ENCODE results near the gene PAK5. TPM values are rescaled to one million over a fixed set of nuclear protein-coding genes. Genes with fewer than 3 reads are reported as not detected.

Gene PAK5
- total RNA-seq, 1 experiment from 2014 or later: not detected

GRCh38 chr20:9686866-9687265 lies 152.0 kb downstream of the PAK5 start:
- Histone ChIP-seq H3K27ac (ENCODE audit: low read depth, low read length) (no peak overlapping the region), H3K4me1 (ENCODE audit: control insufficient read depth in 1 of 2, insufficient read depth in 2 of 2, low read length in 2 of 2) (no peaks in the 10 kb centered on the region), H2AFZ (ENCODE audit: low read depth, low read length, poor library complexity, severe bottlenecking) (no peak overlapping the region), H3K9me3 (ENCODE audit: control insufficient read depth in 1 of 2, insufficient read depth in 1 of 2, low read depth in 1 of 2, low read length in 2 of 2) (no peaks in the 10 kb centered on the region), H3K9me2 (ENCODE audit: insufficient read depth) (no peaks in the 10 kb centered on the region), H3K4me2 (ENCODE audit: low read length) (no peak overlapping the region), H3K4me3 (replicated peaks in 1 of 2; ENCODE audit: low read depth in 1 of 2, low read length in 2 of 2) (no peak overlapping the region), H3K27me3 (ENCODE audit: insufficient read depth, low read length) (peaks cover 34% of the 10 kb centered on the region), H4K20me1 (ENCODE audit: insufficient read depth) (no peaks in the 10 kb centered on the region; the same call in 1 of the 2 replicates), H3K79me2 (ENCODE audit: insufficient read depth, low read length) (no peaks in the 10 kb centered on the region), H3K36me3 (ENCODE audit: control insufficient read depth in 1 of 2, insufficient read depth in 2 of 2, low read length in 2 of 2) (no peaks in the 10 kb centered on the region), H3K9ac (ENCODE audit: low read length) (no peak overlapping the region)
- no peak for DNase-seq (ENCODE audit: low read depth, low spot score)
- no TSS peak for BruUV-seq (replicated peaks)
- ChIA-PET RAD21 (ENCODE audit: low non-redundant PET in 1 of 2, low total read pairs in 2 of 2, uncharacterized antibody in 2 of 2, unreplicated experiment in 2 of 2) (no interaction called here), POLR2A (no interaction called here), CTCF (no interaction called here)
- TF ChIP-seq EZH2 (IDR thresholded peaks at IDR 0.05) (no peak), FOSL1 (IDR thresholded peaks at IDR 0.05; ENCODE audit: low read depth) (no peak), ZBTB33 (IDR thresholded peaks at IDR 0.05; ENCODE audit: extremely low read depth, insufficient replicate concordance, low read length) (no peak), CTCF (IDR thresholded peaks at IDR 0.05 in 2 of 3, conservative IDR thresholded peaks at IDR 0.05 in 1 of 3; ENCODE audit: borderline replicate concordance in 1 of 3, insufficient read depth in 1 of 3, low read depth in 2 of 3, low read length in 2 of 3) (no peak), ZNF274 (IDR thresholded peaks at IDR 0.05; ENCODE audit: low read depth, low read length) (no peak), RAD21 (IDR thresholded peaks at IDR 0.05; ENCODE audit: low read depth) (no peak), ZFX (IDR thresholded peaks at IDR 0.05) (no peak), SRF (IDR thresholded peaks at IDR 0.05; ENCODE audit: low read depth) (no peak), CBX3 (IDR thresholded peaks at IDR 0.05; ENCODE audit: low read depth) (no peak), SP1 (IDR thresholded peaks at IDR 0.05; ENCODE audit: low read depth) (no peak), CEBPB (IDR thresholded peaks at IDR 0.05; ENCODE audit: low read depth) (no peak), REST (IDR thresholded peaks at IDR 0.05; ENCODE audit: low read depth) (no peak), ATF3 (IDR thresholded peaks at IDR 0.05) (no peak), YY1 (IDR thresholded peaks at IDR 0.05; ENCODE audit: extremely low read depth, insufficient replicate concordance, low read depth, low read length) (no peak), EGR1 (IDR thresholded peaks at IDR 0.05; ENCODE audit: low read depth) (no peak), ELF1 (IDR thresholded peaks at IDR 0.05; ENCODE audit: borderline replicate concordance, low read depth) (no peak), TCF7L2 (IDR thresholded peaks at IDR 0.05; ENCODE audit: borderline replicate concordance, extremely low read depth, insufficient read depth, insufficient read length) (no peak), MAX (IDR thresholded peaks at IDR 0.05) (no peak), SIN3A (IDR thresholded peaks at IDR 0.05; ENCODE audit: low read depth) (no peak), POLR2A (IDR thresholded peaks at IDR 0.05; ENCODE audit: borderline replicate concordance, extremely low read depth, insufficient read depth, insufficient read length) (no peak)
- intact Hi-C loops (cut with micrococcal nuclease): no loop called here
- ATAC-seq: no peak
